HEK293 (cell line): ENCODE data around the gene NUDT22.

Experiments
- FEZF1 ChIP-seq: fragments of 450-650 bp; formaldehyde crosslinking; IDR thresholded peaks from 2 replicates; pipeline ENCODE4 v1.5.1; 2016; ENCODE audit warnings: missing biosample characterization, missing genetic modification characterization
- GLIS2 ChIP-seq: fragments of 450-650 bp; formaldehyde crosslinking; IDR thresholded peaks from 2 replicates; pipeline ENCODE4 v1.5.1; 2016; ENCODE audit warnings: missing biosample characterization, missing genetic modification characterization
- KLF10 ChIP-seq: fragments of 450-650 bp; IDR thresholded peaks from 2 replicates; pipeline ENCODE4 v1.5.1; 2018; ENCODE audit warnings: missing biosample characterization, mild to moderate bottlenecking, missing genetic modification characterization
- OVOL3 ChIP-seq: fragments of 450-650 bp; formaldehyde crosslinking; IDR thresholded peaks from 2 replicates; pipeline ENCODE4 v1.5.1; 2016; ENCODE audit warnings: missing biosample characterization, missing genetic modification characterization
- ZNF121 ChIP-seq: fragments of 450-650 bp; formaldehyde crosslinking; IDR thresholded peaks from 2 replicates; pipeline ENCODE4 v1.5.1; 2016; ENCODE audit warnings: missing biosample characterization, missing genetic modification characterization
- ZNF155 ChIP-seq: fragments of 450-650 bp; formaldehyde crosslinking; IDR thresholded peaks from 2 replicates; pipeline ENCODE4 v1.5.1; 2016; ENCODE audit warnings: missing biosample characterization, missing genetic modification characterization
- ZNF175 ChIP-seq: fragments of 450-650 bp; formaldehyde crosslinking; IDR thresholded peaks from 2 replicates; pipeline ENCODE4 v1.5.1; 2016; ENCODE audit warnings: missing biosample characterization, missing genetic modification characterization
- ZNF354C ChIP-seq: fragments of 450-650 bp; formaldehyde crosslinking; IDR thresholded peaks from 2 replicates; pipeline ENCODE4 v1.5.1; 2016; ENCODE audit warnings: missing biosample characterization, missing genetic modification characterization, low read depth, borderline replicate concordance
- ZNF391 ChIP-seq: fragments of 450-650 bp; formaldehyde crosslinking; IDR thresholded peaks from 2 replicates; pipeline ENCODE4 v1.5.1; 2016; ENCODE audit warnings: low read depth, missing biosample characterization, missing genetic modification characterization, borderline replicate concordance
- ZNF768 ChIP-seq: fragments of 450-650 bp; formaldehyde crosslinking; IDR thresholded peaks from 2 replicates; pipeline ENCODE4 v1.5.1; 2018; ENCODE audit warnings: missing biosample characterization, mild to moderate bottlenecking, missing genetic modification characterization
- ZNF837 ChIP-seq: fragments of 450-650 bp; formaldehyde crosslinking; IDR thresholded peaks from 2 replicates; pipeline ENCODE4 v1.5.1; 2016; ENCODE audit warnings: missing biosample characterization, missing genetic modification characterization
- TF ChIP-seq, protein P1 (sequence below): fragments of 450-650 bp; formaldehyde crosslinking; IDR thresholded peaks from 2 replicates; pipeline ENCODE4 v1.5.1; 2017; ENCODE audit warnings: missing biosample characterization, missing genetic modification characterization
- TF ChIP-seq, protein P2 (sequence below): fragments of 450-650 bp; formaldehyde crosslinking; IDR thresholded peaks from 2 replicates; pipeline ENCODE4 v1.5.1; 2016; ENCODE audit warnings: missing biosample characterization, missing genetic modification characterization, borderline replicate concordance
- TF ChIP-seq, protein P3 (sequence below): fragments of 450-650 bp; formaldehyde crosslinking; IDR thresholded peaks from 2 replicates; pipeline ENCODE4 v1.5.1; 2016; ENCODE audit warnings: missing biosample characterization, missing genetic modification characterization
- TF ChIP-seq, protein P4 (sequence below): fragments of 450-650 bp; formaldehyde crosslinking; IDR thresholded peaks from 2 replicates; pipeline ENCODE4 v1.5.1; 2016; ENCODE audit warnings: missing biosample characterization, missing genetic modification characterization
- TF ChIP-seq, protein P5 (sequence below): fragments of 450-650 bp; formaldehyde crosslinking; IDR thresholded peaks from 2 replicates; pipeline ENCODE4 v1.5.1; 2016; ENCODE audit warnings: missing biosample characterization, missing genetic modification characterization
- TF ChIP-seq, protein P6 (sequence below): fragments of 450-650 bp; formaldehyde crosslinking; IDR thresholded peaks from 2 replicates; pipeline ENCODE4 v1.5.1; 2017; ENCODE audit warnings: missing biosample characterization, missing genetic modification characterization
- TF ChIP-seq, protein P7 (sequence below): fragments of 450-650 bp; formaldehyde crosslinking; conservative IDR thresholded peaks from 2 replicates; pipeline ENCODE4 v1.5.1; 2016; ENCODE audit warnings: low read depth, missing biosample characterization, missing genetic modification characterization
- TF ChIP-seq, protein P8 (sequence below): fragments of 450-650 bp; formaldehyde crosslinking; IDR thresholded peaks from 2 replicates; pipeline ENCODE4 v1.5.1; 2016; ENCODE audit warnings: missing biosample characterization, missing genetic modification characterization

NUDT22 gene

DNA sequence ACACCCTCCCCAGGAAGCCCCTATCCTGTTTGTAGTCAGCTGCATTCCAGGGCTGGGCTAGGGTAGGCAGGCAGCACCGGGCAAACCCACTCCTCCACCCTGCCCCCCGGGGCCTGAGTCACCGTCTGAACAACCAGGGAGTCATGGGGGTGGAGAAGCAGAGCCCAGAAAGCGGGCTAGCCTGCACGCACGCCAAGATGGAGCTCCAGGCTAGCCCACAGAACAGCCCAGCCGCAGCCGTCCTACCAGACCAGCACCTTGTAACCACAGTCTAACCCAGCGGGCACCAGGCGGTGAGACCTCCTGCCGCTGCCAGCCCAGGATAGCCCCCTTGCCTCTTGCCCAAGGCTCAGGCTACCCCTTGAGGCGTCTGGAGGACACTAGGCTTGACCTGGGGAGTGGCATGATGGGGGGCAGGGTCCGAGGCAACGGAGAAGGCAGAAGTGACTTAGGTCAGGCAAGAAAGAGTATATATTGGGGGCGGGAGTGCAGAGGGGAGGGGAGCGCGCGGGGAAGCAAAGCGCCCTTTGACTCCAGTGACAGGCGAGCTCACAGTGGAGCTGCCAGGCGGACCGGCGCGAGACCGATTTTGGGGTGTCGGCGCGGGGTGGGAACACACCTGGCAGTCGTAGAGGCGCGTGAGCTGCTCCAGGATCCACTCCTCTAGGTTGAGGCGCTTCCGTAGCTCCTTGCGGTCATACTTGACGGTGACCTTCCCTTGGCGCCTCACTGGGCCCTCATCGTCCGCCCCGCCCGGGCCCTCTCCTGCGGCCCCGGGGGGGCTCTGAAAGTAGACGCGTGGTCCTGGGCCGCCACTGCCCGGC lies 19.9 kb downstream of the NUDT22 start (continued):
- TF ChIP-seq, protein P1, sequence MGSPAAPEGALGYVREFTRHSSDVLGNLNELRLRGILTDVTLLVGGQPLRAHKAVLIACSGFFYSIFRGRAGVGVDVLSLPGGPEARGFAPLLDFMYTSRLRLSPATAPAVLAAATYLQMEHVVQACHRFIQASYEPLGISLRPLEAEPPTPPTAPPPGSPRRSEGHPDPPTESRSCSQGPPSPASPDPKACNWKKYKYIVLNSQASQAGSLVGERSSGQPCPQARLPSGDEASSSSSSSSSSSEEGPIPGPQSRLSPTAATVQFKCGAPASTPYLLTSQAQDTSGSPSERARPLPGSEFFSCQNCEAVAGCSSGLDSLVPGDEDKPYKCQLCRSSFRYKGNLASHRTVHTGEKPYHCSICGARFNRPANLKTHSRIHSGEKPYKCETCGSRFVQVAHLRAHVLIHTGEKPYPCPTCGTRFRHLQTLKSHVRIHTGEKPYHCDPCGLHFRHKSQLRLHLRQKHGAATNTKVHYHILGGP (tag by site-specific recombination): no peak
- TF ChIP-seq FEZF1 (tag by site-specific recombination) (no peak), ZNF768 (tag by site-specific recombination) (no peak; the same call in 1 of the 2 replicates), KLF10 (tag by site-specific recombination) (0 out of 2 replicates have a peak, but pooled peaks have one; percentile 2), ZNF175 (tag by site-specific recombination) (no peak), GLIS2 (tag by site-specific recombination) (peak; percentile 86), ZNF121 (tag by site-specific recombination) (no peak), ZNF391 (tag by site-specific recombination) (no peak; the same call in 1 of the 2 replicates), OVOL3 (tag by site-specific recombination) (no peak), ZNF354C (no peak), ZNF837 (no peak), ZNF155 (tag by site-specific recombination) (no peak)
- TF ChIP-seq, protein P2, sequence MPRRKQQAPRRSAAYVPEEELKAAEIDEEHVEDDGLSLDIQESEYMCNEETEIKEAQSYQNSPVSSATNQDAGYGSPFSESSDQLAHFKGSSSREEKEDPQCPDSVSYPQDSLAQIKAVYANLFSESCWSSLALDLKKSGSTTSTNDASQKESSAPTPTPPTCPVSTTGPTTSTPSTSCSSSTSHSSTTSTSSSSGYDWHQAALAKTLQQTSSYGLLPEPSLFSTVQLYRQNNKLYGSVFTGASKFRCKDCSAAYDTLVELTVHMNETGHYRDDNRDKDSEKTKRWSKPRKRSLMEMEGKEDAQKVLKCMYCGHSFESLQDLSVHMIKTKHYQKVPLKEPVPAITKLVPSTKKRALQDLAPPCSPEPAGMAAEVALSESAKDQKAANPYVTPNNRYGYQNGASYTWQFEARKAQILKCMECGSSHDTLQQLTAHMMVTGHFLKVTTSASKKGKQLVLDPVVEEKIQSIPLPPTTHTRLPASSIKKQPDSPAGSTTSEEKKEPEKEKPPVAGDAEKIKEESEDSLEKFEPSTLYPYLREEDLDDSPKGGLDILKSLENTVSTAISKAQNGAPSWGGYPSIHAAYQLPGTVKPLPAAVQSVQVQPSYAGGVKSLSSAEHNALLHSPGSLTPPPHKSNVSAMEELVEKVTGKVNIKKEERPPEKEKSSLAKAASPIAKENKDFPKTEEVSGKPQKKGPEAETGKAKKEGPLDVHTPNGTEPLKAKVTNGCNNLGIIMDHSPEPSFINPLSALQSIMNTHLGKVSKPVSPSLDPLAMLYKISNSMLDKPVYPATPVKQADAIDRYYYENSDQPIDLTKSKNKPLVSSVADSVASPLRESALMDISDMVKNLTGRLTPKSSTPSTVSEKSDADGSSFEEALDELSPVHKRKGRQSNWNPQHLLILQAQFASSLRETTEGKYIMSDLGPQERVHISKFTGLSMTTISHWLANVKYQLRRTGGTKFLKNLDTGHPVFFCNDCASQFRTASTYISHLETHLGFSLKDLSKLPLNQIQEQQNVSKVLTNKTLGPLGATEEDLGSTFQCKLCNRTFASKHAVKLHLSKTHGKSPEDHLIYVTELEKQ (tag by site-specific recombination): no peak
- TF ChIP-seq, protein P3, sequence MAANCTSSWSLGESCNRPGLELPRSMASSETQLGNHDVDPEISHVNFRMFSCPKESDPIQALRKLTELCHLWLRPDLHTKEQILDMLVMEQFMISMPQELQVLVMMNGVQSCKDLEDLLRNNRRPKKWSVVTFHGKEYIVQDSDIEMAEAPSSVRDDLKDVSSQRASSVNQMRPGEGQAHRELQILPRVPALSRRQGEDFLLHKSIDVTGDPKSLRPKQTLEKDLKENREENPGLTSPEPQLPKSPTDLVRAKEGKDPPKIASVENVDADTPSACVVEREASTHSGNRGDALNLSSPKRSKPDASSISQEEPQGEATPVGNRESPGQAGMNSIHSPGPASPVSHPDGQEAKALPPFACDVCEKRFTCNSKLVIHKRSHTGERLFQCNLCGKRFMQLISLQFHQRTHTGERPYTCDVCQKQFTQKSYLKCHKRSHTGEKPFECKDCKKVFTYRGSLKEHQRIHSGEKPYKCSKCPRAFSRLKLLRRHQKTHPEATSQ (tag by site-specific recombination): peak; percentile 98; the same call in 1 of the 2 replicates
- TF ChIP-seq, protein P4, sequence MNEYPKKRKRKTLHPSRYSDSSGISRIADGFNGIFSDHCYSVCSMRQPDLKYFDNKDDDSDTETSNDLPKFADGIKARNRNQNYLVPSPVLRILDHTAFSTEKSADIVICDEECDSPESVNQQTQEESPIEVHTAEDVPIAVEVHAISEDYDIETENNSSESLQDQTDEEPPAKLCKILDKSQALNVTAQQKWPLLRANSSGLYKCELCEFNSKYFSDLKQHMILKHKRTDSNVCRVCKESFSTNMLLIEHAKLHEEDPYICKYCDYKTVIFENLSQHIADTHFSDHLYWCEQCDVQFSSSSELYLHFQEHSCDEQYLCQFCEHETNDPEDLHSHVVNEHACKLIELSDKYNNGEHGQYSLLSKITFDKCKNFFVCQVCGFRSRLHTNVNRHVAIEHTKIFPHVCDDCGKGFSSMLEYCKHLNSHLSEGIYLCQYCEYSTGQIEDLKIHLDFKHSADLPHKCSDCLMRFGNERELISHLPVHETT (tag by site-specific recombination): no peak
- TF ChIP-seq, protein P5, sequence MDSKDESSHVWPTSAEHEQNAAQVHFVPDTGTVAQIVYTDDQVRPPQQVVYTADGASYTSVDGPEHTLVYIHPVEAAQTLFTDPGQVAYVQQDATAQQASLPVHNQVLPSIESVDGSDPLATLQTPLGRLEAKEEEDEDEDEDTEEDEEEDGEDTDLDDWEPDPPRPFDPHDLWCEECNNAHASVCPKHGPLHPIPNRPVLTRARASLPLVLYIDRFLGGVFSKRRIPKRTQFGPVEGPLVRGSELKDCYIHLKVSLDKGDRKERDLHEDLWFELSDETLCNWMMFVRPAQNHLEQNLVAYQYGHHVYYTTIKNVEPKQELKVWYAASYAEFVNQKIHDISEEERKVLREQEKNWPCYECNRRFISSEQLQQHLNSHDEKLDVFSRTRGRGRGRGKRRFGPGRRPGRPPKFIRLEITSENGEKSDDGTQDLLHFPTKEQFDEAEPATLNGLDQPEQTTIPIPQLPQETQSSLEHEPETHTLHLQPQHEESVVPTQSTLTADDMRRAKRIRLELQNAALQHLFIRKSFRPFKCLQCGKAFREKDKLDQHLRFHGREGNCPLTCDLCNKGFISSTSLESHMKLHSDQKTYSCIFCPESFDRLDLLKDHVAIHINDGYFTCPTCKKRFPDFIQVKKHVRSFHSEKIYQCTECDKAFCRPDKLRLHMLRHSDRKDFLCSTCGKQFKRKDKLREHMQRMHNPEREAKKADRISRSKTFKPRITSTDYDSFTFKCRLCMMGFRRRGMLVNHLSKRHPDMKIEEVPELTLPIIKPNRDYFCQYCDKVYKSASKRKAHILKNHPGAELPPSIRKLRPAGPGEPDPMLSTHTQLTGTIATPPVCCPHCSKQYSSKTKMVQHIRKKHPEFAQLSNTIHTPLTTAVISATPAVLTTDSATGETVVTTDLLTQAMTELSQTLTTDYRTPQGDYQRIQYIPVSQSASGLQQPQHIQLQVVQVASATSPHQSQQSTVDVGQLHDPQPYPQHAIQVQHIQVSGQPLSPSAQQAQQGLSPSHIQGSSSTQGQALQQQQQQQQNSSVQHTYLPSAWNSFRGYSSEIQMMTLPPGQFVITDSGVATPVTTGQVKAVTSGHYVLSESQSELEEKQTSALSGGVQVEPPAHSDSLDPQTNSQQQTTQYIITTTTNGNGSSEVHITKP (tag by site-specific recombination): peak; percentile 67
- TF ChIP-seq, protein P6, sequence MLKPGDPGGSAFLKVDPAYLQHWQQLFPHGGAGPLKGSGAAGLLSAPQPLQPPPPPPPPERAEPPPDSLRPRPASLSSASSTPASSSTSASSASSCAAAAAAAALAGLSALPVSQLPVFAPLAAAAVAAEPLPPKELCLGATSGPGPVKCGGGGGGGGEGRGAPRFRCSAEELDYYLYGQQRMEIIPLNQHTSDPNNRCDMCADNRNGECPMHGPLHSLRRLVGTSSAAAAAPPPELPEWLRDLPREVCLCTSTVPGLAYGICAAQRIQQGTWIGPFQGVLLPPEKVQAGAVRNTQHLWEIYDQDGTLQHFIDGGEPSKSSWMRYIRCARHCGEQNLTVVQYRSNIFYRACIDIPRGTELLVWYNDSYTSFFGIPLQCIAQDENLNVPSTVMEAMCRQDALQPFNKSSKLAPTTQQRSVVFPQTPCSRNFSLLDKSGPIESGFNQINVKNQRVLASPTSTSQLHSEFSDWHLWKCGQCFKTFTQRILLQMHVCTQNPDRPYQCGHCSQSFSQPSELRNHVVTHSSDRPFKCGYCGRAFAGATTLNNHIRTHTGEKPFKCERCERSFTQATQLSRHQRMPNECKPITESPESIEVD (tag by site-specific recombination): no peak
- TF ChIP-seq, protein P7, sequence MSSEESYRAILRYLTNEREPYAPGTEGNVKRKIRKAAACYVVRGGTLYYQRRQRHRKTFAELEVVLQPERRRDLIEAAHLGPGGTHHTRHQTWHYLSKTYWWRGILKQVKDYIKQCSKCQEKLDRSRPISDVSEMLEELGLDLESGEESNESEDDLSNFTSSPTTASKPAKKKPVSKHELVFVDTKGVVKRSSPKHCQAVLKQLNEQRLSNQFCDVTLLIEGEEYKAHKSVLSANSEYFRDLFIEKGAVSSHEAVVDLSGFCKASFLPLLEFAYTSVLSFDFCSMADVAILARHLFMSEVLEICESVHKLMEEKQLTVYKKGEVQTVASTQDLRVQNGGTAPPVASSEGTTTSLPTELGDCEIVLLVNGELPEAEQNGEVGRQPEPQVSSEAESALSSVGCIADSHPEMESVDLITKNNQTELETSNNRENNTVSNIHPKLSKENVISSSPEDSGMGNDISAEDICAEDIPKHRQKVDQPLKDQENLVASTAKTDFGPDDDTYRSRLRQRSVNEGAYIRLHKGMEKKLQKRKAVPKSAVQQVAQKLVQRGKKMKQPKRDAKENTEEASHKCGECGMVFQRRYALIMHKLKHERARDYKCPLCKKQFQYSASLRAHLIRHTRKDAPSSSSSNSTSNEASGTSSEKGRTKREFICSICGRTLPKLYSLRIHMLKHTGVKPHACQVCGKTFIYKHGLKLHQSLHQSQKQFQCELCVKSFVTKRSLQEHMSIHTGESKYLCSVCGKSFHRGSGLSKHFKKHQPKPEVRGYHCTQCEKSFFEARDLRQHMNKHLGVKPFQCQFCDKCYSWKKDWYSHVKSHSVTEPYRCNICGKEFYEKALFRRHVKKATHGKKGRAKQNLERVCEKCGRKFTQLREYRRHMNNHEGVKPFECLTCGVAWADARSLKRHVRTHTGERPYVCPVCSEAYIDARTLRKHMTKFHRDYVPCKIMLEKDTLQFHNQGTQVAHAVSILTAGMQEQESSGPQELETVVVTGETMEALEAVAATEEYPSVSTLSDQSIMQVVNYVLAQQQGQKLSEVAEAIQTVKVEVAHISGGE (tag by site-specific recombination): no peak
- TF ChIP-seq, protein P8, sequence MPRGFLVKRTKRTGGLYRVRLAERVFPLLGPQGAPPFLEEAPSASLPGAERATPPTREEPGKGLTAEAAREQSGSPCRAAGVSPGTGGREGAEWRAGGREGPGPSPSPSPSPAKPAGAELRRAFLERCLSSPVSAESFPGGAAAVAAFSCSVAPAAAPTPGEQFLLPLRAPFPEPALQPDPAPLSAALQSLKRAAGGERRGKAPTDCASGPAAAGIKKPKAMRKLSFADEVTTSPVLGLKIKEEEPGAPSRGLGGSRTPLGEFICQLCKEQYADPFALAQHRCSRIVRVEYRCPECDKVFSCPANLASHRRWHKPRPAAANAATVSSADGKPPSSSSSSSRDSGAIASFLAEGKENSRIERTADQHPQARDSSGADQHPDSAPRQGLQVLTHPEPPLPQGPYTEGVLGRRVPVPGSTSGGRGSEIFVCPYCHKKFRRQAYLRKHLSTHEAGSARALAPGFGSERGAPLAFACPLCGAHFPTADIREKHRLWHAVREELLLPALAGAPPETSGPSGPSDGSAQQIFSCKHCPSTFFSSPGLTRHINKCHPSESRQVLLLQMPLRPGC (tag by site-specific recombination): peak; percentile 33; the same call in 1 of the 2 replicates
